Gastrocnemius medialis (tissue), 4 donors: ENCODE results near the gene RTTN.

Source experiments
- CTCF ChIP-seq, 5 experiments: fragments of 450-650 bp in 3 of 5; fragments of 200-600 bp in 2 of 5; sonication (generic) in 2 of 5; IDR thresholded peaks in 4 of 5; conservative IDR thresholded peaks in 1 of 5; 1 replicate in 4 of 5; 2 replicates in 1 of 5; pipeline ENCODE4 v1.5.1; 2016 to 2019; ENCODE audit warnings: antibody characterized with exemption in 5 of 5, mild to moderate bottlenecking in 3 of 5, moderate library complexity in 3 of 5
- POLR2A ChIP-seq, 2 donors: fragments of 450-650 bp; IDR thresholded peaks; one replicate each; pipeline ENCODE4 v1.6.1; 2017; ENCODE audit warnings: antibody characterized with exemption in 2 of 2, mild to moderate bottlenecking in 2 of 2, moderate library complexity in 2 of 2

DNA sequence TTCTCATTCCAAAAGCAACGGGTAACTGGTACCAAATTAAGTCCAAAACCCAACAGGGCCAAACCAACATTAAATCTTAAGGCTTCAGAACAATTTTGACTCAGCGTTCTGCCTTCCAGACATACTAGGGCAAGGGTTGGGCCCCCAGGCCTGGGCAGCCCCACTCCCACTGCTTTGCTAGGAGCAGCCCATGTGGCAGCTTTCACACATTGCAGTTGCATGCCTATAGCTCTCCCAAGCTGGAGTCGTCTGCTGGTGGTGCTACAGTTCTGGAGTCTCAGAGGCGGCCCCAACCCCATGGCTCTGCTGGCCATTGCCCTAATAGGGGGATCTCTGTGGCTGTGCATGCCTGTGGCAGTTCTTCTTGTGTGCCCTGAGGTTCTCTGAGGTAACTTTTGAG, 220.2 kb downstream of the RTTN start:
- TF ChIP-seq CTCF (IDR thresholded peaks at IDR 0.05 in 4 of 5, conservative IDR thresholded peaks at IDR 0.05 in 1 of 5) (no peak), POLR2A (IDR thresholded peaks at IDR 0.05) (no peak)
